Measurements from ENCODE around the gene SPSB1.

DNA sequence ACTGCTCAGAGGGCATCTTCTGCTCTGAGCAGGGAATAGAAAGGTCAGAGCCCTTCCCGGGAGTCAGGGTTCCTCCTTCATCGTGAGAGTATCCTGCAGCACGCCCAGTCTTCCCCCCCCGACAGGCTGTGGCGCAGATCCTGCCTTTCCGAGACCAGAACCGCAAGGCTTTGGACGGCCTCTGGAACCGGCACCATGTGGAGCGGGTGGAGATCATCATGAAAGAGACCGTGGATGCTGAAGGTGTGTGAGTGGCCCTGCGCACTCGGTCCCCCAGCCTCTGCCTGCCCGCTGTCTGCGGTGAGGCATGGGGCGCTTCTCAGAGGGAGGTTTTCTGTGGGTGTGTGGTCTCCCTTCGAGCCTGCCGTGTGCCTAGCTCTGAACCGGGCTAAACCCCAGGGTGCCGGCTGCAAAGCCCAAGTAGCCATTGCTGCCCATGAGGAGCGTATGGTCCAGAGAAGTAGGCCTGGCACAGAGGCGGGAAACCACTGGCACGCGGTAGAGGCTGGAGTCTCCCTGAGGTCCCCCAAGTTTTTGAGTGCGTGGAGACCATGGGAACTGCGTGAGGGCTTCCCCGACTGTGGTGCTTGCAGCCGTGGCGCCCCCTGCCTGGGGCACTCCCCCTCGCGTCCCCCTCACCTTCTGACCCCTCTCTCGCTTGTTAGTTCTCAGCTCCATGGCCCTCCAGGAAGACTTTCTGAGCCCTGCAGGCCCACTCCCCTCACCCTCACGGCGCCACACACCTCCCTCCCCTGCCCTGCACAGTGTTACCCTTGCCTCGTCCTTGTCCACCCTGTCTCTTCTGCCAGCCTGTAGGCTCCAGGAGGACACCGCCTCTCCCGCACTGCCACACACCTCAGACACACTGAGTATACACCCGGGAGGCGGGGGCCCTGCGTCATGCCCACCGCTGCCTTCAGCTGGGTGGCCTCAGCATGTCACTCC lies 45.6 kb upstream of the SPSB1 start:
- no peak for TF ChIP-seq ZNF544 (tag by site-specific recombination; IDR thresholded peaks at IDR 0.05)
- TF ChIP-seq ZNF830 (tag by site-specific recombination; IDR thresholded peaks at IDR 0.05; ENCODE audit: low read depth), result no peak
- no peak for TF ChIP-seq ZNF473 (tag by site-specific recombination; IDR thresholded peaks at IDR 0.05)
- no peak for TF ChIP-seq ZNF362 (tag by site-specific recombination; IDR thresholded peaks at IDR 0.05)
- TF ChIP-seq, protein P1, sequence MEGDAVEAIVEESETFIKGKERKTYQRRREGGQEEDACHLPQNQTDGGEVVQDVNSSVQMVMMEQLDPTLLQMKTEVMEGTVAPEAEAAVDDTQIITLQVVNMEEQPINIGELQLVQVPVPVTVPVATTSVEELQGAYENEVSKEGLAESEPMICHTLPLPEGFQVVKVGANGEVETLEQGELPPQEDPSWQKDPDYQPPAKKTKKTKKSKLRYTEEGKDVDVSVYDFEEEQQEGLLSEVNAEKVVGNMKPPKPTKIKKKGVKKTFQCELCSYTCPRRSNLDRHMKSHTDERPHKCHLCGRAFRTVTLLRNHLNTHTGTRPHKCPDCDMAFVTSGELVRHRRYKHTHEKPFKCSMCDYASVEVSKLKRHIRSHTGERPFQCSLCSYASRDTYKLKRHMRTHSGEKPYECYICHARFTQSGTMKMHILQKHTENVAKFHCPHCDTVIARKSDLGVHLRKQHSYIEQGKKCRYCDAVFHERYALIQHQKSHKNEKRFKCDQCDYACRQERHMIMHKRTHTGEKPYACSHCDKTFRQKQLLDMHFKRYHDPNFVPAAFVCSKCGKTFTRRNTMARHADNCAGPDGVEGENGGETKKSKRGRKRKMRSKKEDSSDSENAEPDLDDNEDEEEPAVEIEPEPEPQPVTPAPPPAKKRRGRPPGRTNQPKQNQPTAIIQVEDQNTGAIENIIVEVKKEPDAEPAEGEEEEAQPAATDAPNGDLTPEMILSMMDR (tag by site-specific recombination; IDR thresholded peaks at IDR 0.05), result no peak
- TF ChIP-seq ZNF157 (tag by site-specific recombination; IDR thresholded peaks at IDR 0.05), result no peak
- TF ChIP-seq ZNF155 (tag by site-specific recombination; IDR thresholded peaks at IDR 0.05), result no peak
- TF ChIP-seq SETDB1 (IDR thresholded peaks at IDR 0.05; ENCODE audit: insufficient read length, low read length), result no peak
- no peak for TF ChIP-seq YY1 (tag by site-specific recombination; IDR thresholded peaks at IDR 0.05)
